GM23338 (cell line): ENCODE results near the gene USP21. TPM values are rescaled to one million over a fixed set of nuclear protein-coding genes. Genes with fewer than 3 reads are reported as not detected.

ENCODE experiments used
- ATAC-seq: fragments of 200-7000 bp; cut with Tn5 transposase; 3 replicates; pipeline ENCODE4 v1.9.1; 2020
- DNase-seq: peaks from one replicate; pipeline ENCODE4 v3.0.0-alpha.2; 2015; ENCODE audit warnings: low spot score
- H2AFZ ChIP-seq: fragments of 200-600 bp; sonication (generic); 2 replicates; pipeline ENCODE4 v1.8.0; 2016; ENCODE audit warnings: antibody characterized with exemption, mild to moderate bottlenecking, moderate library complexity
- H3F3A ChIP-seq: fragments of 200-600 bp; sonication (generic); replicated peaks from 2 replicates; pipeline ENCODE4 v1.8.0; 2017; ENCODE audit warnings: antibody characterized with exemption, mixed run types, low read depth
- H3K27ac ChIP-seq: fragments of 200-600 bp; sonication (generic); 2 replicates; pipeline ENCODE4 v1.6.1; 2016; ENCODE audit warnings: low read depth
- H3K27me3 ChIP-seq: fragments of 200-600 bp; sonication (generic); 2 replicates; pipeline ENCODE4 v1.8.0; 2016; ENCODE audit warnings: mild to moderate bottlenecking, mixed run types, moderate library complexity; ENCODE audit not compliant: insufficient read depth
- H3K36me3 ChIP-seq: fragments of 200-600 bp; sonication (generic); 2 replicates; pipeline ENCODE4 v1.8.0; 2016; ENCODE audit warnings: mild to moderate bottlenecking; ENCODE audit not compliant: insufficient read depth
- H3K4me1 ChIP-seq: fragments of 200-600 bp; sonication (generic); 2 replicates; pipeline ENCODE4 v1.8.0; 2016; ENCODE audit warnings: mild to moderate bottlenecking, moderate library complexity; ENCODE audit not compliant: insufficient read depth
- H3K4me2 ChIP-seq: fragments of 200-600 bp; sonication (generic); 2 replicates; pipeline ENCODE4 v1.7.1; 2017; ENCODE audit warnings: mixed run types
- H3K4me3 ChIP-seq: fragments of 200-600 bp; sonication (generic); 2 replicates; pipeline ENCODE4 v1.6.1; 2016; ENCODE audit warnings: mixed run types
- H3K79me2 ChIP-seq: fragments of 200-600 bp; sonication (generic); replicated peaks from 2 replicates; pipeline ENCODE4 v1.8.0; 2017; ENCODE audit warnings: mild to moderate bottlenecking; ENCODE audit not compliant: insufficient read depth
- H3K9me2 ChIP-seq: fragments of 200-600 bp; sonication (generic); 2 replicates; pipeline ENCODE4 v1.8.0; 2017; ENCODE audit not compliant: insufficient read depth
- H4K20me1 ChIP-seq: fragments of 200-600 bp; sonication (generic); replicated peaks from 2 replicates; pipeline ENCODE4 v1.8.0; 2017; ENCODE audit warnings: mild to moderate bottlenecking; ENCODE audit not compliant: insufficient read depth
- H3K27ac Mint-ChIP-seq: 2 replicates; pipeline ENCODE4 v1.8.0; 2020; ENCODE audit warnings: inconsistent platforms, mild to moderate bottlenecking, moderate library complexity, mixed read lengths
- H3K27me3 Mint-ChIP-seq: 3 replicates; pipeline ENCODE4 v1.8.0; 2022; ENCODE audit warnings: low read depth, mild to moderate bottlenecking, moderate library complexity, mixed read lengths, inconsistent platforms; ENCODE audit not compliant: insufficient read depth, poor library complexity
- H3K36me3 Mint-ChIP-seq: 3 replicates; pipeline ENCODE4 v1.8.0; 2021; ENCODE audit warnings: low read depth, mild to moderate bottlenecking, inconsistent platforms, moderate library complexity, mixed read lengths
- H3K4me1 Mint-ChIP-seq: 3 replicates; pipeline ENCODE4 v1.8.0; 2020; ENCODE audit warnings: mild to moderate bottlenecking, inconsistent platforms, mixed read lengths
- H3K4me3 Mint-ChIP-seq: 3 replicates; pipeline ENCODE4 v1.8.0; 2021; ENCODE audit warnings: moderate library complexity, mild to moderate bottlenecking, inconsistent platforms, mixed read lengths
- H3K9me3 Mint-ChIP-seq: 3 replicates; pipeline ENCODE4 v1.8.0; 2020; ENCODE audit warnings: moderate library complexity, mild to moderate bottlenecking, inconsistent platforms, mixed read lengths
- CREB1 ChIP-seq: fragments of 250-450 bp; sonication (Bioruptor Pico); IDR thresholded peaks from 2 replicates; pipeline ENCODE4 v1.5.0; 2020; ENCODE audit warnings: low read depth, mild to moderate bottlenecking, moderate library complexity
- CTCF ChIP-seq, 2 experiments: fragments of 200-600 bp in 1 of 2; sonication (generic) in 1 of 2; conservative IDR thresholded peaks; 2 replicates each; pipeline versions ENCODE4 v1.5.1 to v1.6.1; 2016 to 2017; ENCODE audit warnings: antibody characterized with exemption in 2 of 2, low read depth in 2 of 2, mild to moderate bottlenecking in 2 of 2, moderate library complexity in 1 of 2
- ETS1 ChIP-seq: IDR thresholded peaks from 2 replicates; pipeline ENCODE4 v1.6.1; 2016; ENCODE audit warnings: antibody characterized with exemption
- EZH2phosphoT487 ChIP-seq: fragments of 200-600 bp; sonication (generic); IDR thresholded peaks from one replicate; pipeline ENCODE4 v1.8.1; 2018; ENCODE audit warnings: antibody characterized with exemption; ENCODE audit not compliant: unreplicated experiment
- JUNB ChIP-seq: IDR thresholded peaks from one replicate; pipeline ENCODE4 v1.6.1; 2016; ENCODE audit warnings: antibody characterized with exemption; ENCODE audit not compliant: unreplicated experiment
- NANOG ChIP-seq: IDR thresholded peaks from 2 replicates; pipeline ENCODE4 v1.6.1; 2016; ENCODE audit warnings: antibody characterized with exemption, borderline replicate concordance
- POLR2AphosphoS5 ChIP-seq: IDR thresholded peaks from 2 replicates; pipeline ENCODE4 v1.6.1; 2016; ENCODE audit warnings: antibody characterized with exemption, low read depth
- REST ChIP-seq: IDR thresholded peaks from one replicate; pipeline ENCODE4 v1.6.1; 2018; ENCODE audit warnings: antibody characterized with exemption; ENCODE audit not compliant: unreplicated experiment
- ZNF331 ChIP-seq: fragments of 250-450 bp; sonication (Bioruptor Pico); IDR thresholded peaks from 2 replicates; pipeline ENCODE4 v1.5.0; 2020; ENCODE audit warnings: low read depth, mild to moderate bottlenecking, moderate library complexity
- polyA plus RNA-seq: library from polyadenylated mRNA; unstranded; fragments of >200 nt; fragmentation: Nextera tagmentation; extraction: Ambion mirVana; gene quantifications from 2 replicates; pipeline ENCODE4 v1.2.1, GENCODE V29; 2016
- total RNA-seq: library from RNA; depleted of rRNA; stranded (reverse); fragments of >200 nt; shearing (Covaris generic); gene quantifications from 2 replicates; pipeline ENCODE4 v1.2.3, GENCODE V29; 2014

The USP21 gene
- total and polyA plus RNA-seq, 2 experiments from 2014 or later, result 17.9 to 25.6 TPM

DNA sequence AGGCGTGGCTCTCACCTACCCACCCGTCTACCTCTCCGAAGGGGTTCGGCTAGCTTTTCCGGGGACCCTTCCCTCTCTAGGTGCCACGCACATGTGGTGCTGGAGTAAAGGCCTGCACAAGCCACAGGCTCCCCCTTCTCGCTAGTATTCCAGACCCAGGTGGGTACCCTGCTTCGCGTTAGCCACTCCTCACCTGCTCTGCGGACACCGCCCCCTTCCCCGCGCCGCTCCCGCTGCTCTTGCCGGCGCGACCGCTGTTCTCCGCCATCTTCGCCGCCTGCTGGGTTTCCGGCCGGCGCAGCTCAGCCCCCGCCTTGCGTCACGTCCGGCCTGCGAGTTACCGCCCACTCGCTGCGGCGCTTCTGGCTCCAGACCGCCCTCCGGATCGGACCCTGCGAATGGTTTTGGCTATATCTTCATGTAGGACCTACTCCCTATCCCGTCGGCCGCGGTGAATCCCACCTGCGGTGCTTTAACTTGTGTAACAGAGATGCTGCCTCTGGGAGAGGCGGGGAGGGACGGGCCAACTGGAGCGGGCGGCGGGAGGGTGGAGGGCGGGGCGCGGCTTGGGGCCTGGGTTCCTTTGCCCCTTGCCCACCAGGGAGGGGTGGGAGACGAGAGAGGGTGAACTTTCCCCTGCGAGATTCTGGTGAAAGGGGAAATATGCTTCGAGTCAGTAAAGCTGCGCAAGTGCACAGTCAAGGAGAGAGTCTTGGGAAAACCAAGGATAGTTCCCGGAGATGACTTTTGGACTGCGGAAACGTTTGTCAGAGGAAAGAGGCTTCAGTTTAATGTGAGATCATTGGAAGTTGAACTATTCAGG, 41.3 kb upstream of the USP21 start, which contains the start of the genes NIT1 and PFDN2:
NIT1 (plus strand) TSS at position 347 of the 823 bp plus-strand sequence; CDS start at position 419, 72 bp downstream.
PFDN2 (minus strand) TSS at position 279 of the 823 bp plus-strand sequence; CDS start at position 268, 11 bp downstream.
- Histone ChIP-seq H3K36me3 (peaks cover 18% of the 10 kb centered on the region), H3K4me2 (peak within 1 kb of the TSS; percentile 88), H2AFZ (peak within 1 kb of the TSS; percentile 88), H3K27ac (peak within 1 kb of the TSS; percentile 98), H3K9me2 (no peaks in the 10 kb centered on the region), H3F3A (peaks cover 44% of the 10 kb centered on the region), H3K79me2 (peaks cover 53% of the 10 kb centered on the region), H3K4me1 (peaks cover 21% of the 10 kb centered on the region), H4K20me1 (peaks cover 34% of the 10 kb centered on the region), H3K27me3 (no peaks in the 10 kb centered on the region), H3K4me3 (peak within 1 kb of the TSS; percentile 98)
- Mint-ChIP-seq H3K9me3 (no peaks in the 10 kb centered on the region), H3K27ac (peak within 1 kb of the TSS; percentile 96), H3K27me3 (peaks cover 22% of the 10 kb centered on the region), H3K36me3 (peaks cover 36% of the 10 kb centered on the region), H3K4me3 (peak within 1 kb of the TSS; percentile 96), H3K4me1 (peaks cover 22% of the 10 kb centered on the region)
- no peak for TF ChIP-seq JUNB
- peak; percentile 77 for TF ChIP-seq ETS1
- peak; percentile 90 for TF ChIP-seq CREB1 (CRISPR knock-in tag)
- peak; percentile 97 for TF ChIP-seq POLR2AphosphoS5
- TF ChIP-seq EZH2phosphoT487, result no peak
- no peak for TF ChIP-seq CTCF (conservative IDR thresholded peaks at IDR 0.05; ENCODE audit: low read depth in 2 of 2)
- TF ChIP-seq REST, result no peak
- no peak for TF ChIP-seq ZNF331 (CRISPR knock-in tag)
- TF ChIP-seq NANOG, result peak; percentile 41; the same call in 1 of the 2 replicates
- peak; percentile 81 for ATAC-seq
- DNase-seq, result peak; percentile 94
